Activated T-helper 1 cell treated with anti-CD3 and anti-CD28 coated beads, Interleukin-2, amount 50 U/mL, for 16 hours (primary cell): ENCODE results near the gene OOSP1.
"Not testable (repeated sequence)": the region's sequence is repeated elsewhere in the genome, so short reads cannot be mapped to it uniquely, and the experiment has no call there.

Experiments
- DNase-seq, 2 donors: peaks; one replicate each; pipeline ENCODE4 v3.0.0-alpha.2; 2020; ENCODE audit warnings: low read depth in 1 of 2, low spot score in 1 of 2

OOSP1 gene

GRCh38 chr11:59938132-59938531, at the start of gene OOSP1:
Gene OOSP1 (plus strand): TSS chr11:59938432. CDS start chr11:59938455, 23 bp downstream.
- no peak for DNase-seq

GRCh38 chr11:59891781-59892181, 46.5 kb upstream of the OOSP1 start:
- DNase-seq, result no peak

GRCh38 chr11:59894616-59895015, 43.6 kb upstream of the OOSP1 start:
- DNase-seq, result no peak

GRCh38 chr11:59898046-59898445, 40.2 kb upstream of the OOSP1 start:
- DNase-seq, result no peak

GRCh38 chr11:59898650-59899049, 39.6 kb upstream of the OOSP1 start:
- DNase-seq, result no peak

GRCh38 chr11:59899532-59899931, 38.7 kb upstream of the OOSP1 start:
- no peak for DNase-seq

GRCh38 chr11:59900366-59901126, 37.7 kb upstream of the OOSP1 start:
- no peak for DNase-seq

- DNase-seq, result no peak
These were observed 36.9 kb upstream of the OOSP1 start for GRCh38 chr11:59901306-59901705.

- DNase-seq, result not testable (repeated sequence)
These were observed 34.7 kb upstream of the OOSP1 start for GRCh38 chr11:59903569-59903968.

GRCh38 chr11:59918480-59918879, 19.8 kb upstream of the OOSP1 start:
- no peak for DNase-seq

GRCh38 chr11:59918987-59919589, 19.1 kb upstream of the OOSP1 start:
- DNase-seq, result no peak

GRCh38 chr11:59923813-59924212, 14.4 kb upstream of the OOSP1 start:
- no peak for DNase-seq

GRCh38 chr11:59931688-59932087, 6.5 kb upstream of the OOSP1 start:
- no peak for DNase-seq

- DNase-seq, result no peak
These were observed 486 bp downstream of the OOSP1 start for GRCh38 chr11:59938718-59939117.

- DNase-seq, result no peak
These were observed 1.2 kb downstream of the OOSP1 start for GRCh38 chr11:59939482-59939881.

GRCh38 chr11:59941091-59941490, 2.9 kb downstream of the OOSP1 start:
- no peak for DNase-seq

- no peak for DNase-seq
These were observed 5.9 kb downstream of the OOSP1 start for GRCh38 chr11:59943997-59944714.

GRCh38 chr11:59944720-59945119, 6.5 kb downstream of the OOSP1 start:
- no peak for DNase-seq

- no peak for DNase-seq
These were observed 15.4 kb downstream of the OOSP1 start for GRCh38 chr11:59953463-59954218.

GRCh38 chr11:59954219-59954847, 16.1 kb downstream of the OOSP1 start:
- no peak for DNase-seq

GRCh38 chr11:59957094-59957493, 18.9 kb downstream of the OOSP1 start:
- no peak for DNase-seq
